Neural progenitor cell (in vitro differentiated cells): ENCODE measurements around the gene KRT6B.

ENCODE experiments used
- CTCF ChIP-seq: fragments of 200-600 bp; sonication (generic); IDR thresholded peaks from 2 replicates; pipeline ENCODE4 v1.5.1; 2017; ENCODE audit warnings: antibody characterized with exemption, mild to moderate bottlenecking
- EZH2 ChIP-seq: fragments of 200-600 bp; sonication (generic); IDR thresholded peaks from 2 replicates; pipeline ENCODE4 v1.6.1; 2017; ENCODE audit warnings: antibody characterized with exemption, mild to moderate bottlenecking, moderate library complexity

- no peak for TF ChIP-seq EZH2
- TF ChIP-seq CTCF = no peak
Measured at GRCh38 chr12:52469853-52470252, 17.9 kb upstream of the KRT6B start.
